HG03039 (cell line): ENCODE data around the gene SH3BP4.
"Not testable (repeated sequence)": the region's sequence is repeated elsewhere in the genome, so short reads cannot be mapped to it uniquely, and the experiment has no call there.

ENCODE experiments used
- ATAC-seq: cut with Tn5 transposase; IDR thresholded peaks from one replicate; pipeline ENCODE4 v1.9.1; 2021; ENCODE audit warnings: mild to moderate bottlenecking, moderate library complexity; ENCODE audit not compliant: unreplicated experiment

SH3BP4 gene

DNA sequence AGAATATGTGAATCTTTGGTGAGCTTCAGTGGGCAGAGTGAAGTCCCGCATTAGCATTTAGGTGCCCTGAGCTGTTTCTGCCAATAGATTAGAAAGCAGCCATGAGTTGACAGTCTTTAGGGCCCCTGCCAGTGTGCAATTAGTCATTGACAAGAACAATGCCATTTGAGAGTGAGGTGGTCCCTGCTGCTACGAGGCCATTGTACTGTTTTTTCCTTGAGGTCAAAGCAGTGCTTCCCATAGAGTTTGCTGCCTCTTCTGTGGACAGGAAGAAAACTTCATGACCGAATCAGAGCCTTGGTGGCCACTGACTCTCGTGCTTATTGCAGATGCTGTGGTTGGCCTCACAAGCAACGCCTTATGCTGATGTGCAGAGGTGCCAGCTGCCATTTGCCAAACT lies 102.7 kb downstream of the SH3BP4 start:
- no peak for ATAC-seq

DNA sequence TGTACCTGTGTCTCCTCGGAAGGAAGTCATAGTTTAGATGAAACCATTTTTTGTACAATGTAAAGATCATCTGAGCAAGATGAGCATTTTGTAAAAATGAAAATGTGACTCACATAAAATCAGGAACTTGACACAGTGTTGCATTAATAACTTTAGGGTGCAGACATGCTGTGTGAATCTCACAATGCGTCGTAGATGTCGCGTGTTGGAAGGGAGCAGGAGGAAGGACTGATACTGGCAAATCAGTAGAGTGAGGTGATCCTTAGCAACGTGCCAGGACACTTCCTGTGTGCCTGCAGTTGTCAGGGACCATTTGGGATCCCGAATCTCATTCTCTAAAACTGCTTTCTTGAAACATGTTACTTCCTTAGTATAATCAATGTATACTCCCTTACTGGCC lies 103.1 kb downstream of the SH3BP4 start:
- ATAC-seq = no peak

DNA sequence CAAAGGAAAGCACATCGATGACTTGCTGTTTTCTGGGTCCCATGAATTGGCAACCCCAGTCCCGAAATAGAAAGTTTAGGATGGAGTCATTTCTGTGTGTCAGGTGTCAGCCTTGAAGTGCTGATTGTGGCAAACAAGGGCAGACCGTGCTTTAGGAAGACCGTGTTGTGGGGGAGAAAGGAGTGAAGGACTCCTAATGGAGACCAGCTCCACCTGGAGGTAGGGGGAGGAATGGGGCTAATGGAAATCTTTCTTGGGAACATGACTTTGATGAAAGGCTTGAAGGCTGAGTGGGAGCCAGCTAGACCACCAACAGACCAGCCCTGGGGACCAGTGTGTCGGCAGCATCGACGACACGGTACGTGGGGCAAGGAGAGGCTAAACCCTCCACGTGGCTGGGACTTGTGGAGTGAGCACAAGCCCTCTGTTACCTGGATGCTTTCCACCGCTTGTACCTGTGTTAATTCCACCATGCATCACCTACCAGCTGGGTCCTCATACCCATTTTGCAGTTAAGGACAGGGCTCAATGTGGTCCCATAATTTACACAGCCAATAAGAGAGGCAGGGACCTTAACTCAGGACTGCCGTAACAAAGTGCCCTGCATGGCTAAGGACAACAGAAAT lies 104.2 kb downstream of the SH3BP4 start:
- ATAC-seq = no peak

DNA sequence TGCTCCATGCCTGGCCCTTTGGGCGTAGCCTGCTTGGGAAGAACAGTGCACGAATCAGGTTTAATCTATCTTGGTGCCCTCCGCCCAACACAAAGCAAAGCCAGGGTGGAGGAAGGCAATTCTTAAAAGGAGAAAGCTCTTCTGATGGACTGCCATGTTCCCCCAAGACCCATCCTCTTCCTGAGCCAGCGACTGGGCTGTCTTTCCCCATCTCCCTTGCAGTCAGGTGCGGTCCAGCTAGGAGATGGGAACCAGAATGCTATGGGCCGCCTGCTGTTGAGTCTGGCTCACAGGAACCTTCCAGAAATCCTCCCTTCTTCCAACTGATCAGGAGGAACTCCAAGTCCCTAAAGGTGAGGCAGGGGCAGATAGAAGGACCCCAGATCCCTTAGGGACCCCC lies 105.0 kb downstream of the SH3BP4 start:
- ATAC-seq = no peak

DNA sequence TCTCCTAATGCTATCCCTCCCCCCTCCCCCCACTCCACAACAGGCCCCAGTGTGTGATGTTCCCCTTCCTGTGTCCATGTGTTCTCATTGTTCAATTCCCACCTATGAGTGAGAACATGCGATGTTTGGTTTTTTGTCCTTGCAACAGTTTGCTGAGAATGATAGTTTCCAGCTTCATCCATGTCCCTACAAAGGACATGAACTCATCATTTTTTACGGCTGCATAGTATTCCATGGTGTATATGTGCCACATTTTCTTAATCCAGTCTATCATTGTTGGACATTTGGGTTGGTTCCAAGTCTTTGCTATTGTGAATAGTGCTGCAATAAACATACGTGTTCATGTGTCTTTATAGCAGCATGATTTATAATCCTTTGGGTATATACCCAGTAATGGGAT lies 105.8 kb downstream of the SH3BP4 start:
- not testable (repeated sequence) for ATAC-seq

DNA sequence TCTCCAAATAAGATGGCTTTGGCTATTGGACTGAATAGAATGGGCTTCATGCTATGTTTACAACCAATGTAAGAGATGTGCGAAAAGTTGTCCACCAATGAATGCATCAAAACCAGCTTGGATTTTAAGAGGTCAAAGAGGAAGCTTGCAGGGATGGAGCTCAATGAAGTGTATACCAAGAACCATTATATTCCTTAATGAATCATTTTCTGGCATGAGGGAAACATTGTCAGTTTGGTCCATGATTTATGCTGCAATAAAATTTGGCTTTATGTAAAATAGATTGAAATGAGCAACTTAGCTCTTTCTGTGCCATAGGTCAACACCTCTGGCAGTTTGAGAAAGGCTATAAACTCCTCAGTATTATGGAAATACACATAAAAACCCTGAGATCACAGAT lies 107.3 kb downstream of the SH3BP4 start:
- no peak for ATAC-seq

DNA sequence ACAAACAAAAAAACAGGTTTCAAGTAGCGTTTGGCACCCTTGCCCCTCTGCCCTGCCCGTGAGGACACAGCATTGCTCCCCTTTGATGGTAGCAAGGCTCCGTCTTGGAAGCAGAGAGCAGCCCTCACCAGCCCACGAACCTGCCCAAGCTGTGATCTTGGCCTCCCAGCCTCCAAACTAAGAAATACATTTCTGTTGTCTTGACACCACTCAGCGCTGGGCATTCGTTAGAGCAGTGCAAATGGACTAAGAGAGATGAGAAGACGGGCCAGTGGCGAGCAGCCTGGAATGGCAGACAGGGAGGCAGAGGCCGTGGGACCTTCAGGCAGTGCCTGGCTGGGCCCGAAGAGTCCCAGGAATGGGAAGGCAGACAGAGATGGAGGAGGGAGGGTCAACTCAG lies 109.8 kb downstream of the SH3BP4 start:
- no peak for ATAC-seq

DNA sequence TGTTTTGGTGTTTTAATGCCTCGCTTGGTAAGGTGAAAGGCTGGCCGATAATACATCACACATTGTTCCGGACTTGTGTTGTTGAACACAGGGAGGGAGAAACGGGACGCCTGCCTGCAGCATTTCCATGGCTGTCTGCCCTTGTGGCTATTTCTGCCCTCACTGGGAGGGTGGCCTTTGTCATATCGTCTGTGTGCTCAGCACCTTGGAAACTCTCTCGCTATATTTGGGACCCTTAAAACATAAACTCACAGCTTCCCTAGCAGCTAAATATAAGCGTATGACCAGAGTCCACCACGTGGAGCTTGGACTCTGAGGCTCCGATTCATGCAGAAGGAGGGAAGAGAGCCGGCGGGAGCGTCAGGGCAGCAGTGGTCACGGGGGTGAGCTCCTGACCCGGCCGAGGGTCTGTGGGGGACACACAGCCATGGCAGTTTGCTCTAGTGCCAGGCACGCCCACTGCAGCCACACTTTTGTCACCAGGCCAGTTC lies 111.7 kb downstream of the SH3BP4 start:
- ATAC-seq = no peak

DNA sequence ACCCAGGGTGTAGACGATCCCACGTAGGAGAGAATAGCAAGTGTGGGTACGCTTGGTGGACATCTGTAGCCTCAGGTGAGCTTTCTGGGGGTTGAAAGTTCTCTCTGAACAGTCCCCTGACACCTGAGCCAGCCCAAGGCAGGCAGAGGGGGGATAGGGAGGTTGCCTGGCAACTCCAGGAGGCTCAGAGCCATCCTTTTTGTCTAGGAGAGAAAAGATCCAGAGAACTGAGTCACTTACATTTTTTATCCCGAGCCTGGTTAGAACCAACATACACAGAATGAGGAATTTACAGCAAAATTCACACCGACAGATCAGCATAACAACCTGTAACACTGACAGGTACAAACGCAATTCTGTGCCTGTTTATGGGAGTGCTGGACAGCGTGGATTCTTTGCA lies 113.2 kb downstream of the SH3BP4 start:
- no peak for ATAC-seq

DNA sequence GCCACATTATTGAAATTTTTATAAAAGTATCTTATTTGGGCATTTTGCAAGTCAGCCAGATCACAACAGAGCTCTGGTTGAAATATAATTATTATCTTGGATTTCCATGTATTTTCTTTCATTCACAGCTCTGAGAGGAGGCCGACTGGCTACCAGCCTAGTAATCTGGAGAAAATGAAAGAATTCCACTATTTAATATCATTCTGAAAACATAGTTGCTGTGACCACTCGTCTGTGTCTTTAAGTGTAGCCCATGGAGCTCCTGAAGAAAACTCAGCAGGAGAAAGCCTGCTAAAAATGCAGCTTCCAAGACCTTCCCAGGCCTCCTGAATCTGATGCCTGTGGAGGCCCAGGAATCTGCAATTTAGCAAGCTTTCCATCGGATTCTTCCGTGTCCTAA lies 114.7 kb downstream of the SH3BP4 start:
- ATAC-seq = no peak

DNA sequence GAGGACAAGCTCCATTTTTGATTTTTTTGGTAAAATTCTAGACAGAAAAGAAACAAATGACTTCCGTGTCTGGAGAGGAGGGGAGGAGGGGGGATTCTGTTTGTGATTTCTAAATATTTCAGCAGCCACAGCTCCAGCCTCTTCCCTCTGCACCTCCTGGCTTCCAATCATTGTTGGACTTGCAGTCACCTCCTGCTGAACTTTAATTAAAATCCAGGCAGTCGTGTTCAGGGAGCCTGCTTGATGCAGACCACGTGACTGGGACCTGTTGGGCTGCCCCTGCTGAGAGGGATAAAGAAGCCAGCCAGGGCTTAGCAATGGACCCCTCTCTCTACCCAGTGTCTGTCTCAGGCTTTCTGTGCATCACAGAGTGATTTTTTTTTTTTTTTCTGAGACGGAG lies 115.1 kb downstream of the SH3BP4 start:
- ATAC-seq = no peak

DNA sequence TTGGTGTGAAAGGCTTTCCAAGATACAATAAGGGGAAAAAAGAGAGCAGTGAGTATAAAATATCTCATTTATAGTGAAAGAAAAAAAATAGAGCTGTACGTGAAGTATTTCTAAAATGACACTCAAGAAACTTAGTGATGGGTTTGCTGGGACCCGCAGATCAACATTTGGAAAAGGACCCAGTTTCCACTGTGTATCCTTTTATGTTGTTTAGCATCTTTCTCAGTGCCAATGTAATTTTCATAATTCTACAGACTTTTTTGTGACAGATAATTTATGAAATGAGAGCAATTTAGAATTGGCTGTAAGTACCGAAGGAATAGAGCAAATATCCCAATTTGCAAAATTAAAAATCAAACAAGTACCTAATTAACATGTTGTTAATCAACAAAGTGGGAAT lies 116.9 kb downstream of the SH3BP4 start:
- no peak for ATAC-seq

DNA sequence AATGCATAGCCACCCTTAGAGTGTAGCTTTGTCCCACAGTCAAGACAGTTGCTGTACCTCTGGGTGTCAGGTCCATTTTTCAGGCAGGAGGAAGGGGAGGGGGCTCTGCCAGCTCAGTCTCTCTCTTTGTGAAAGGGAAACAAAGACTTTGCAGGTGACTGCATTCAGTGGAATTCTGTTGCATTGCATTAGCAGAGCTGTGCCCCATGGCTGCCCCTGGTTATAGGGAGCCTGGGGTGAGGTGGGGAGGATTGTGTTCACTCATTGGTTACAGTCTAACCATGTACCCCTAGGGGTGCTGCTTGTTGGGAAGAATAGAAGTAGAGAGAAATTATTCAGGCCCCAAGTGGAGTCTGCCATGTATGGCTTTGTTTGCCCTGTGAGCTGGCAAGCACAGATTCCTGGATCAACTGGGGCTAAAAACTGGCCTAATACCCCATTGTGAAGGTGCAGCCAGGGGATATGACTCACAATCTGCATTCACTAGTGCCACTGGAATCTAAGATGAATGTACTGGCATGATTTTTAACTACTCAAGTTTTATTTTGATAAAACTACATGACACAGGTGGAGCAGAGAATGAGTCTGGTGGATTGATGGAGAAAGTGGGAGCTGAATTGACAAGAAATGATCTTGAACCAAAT lies 118.4 kb downstream of the SH3BP4 start:
- ATAC-seq = no peak

DNA sequence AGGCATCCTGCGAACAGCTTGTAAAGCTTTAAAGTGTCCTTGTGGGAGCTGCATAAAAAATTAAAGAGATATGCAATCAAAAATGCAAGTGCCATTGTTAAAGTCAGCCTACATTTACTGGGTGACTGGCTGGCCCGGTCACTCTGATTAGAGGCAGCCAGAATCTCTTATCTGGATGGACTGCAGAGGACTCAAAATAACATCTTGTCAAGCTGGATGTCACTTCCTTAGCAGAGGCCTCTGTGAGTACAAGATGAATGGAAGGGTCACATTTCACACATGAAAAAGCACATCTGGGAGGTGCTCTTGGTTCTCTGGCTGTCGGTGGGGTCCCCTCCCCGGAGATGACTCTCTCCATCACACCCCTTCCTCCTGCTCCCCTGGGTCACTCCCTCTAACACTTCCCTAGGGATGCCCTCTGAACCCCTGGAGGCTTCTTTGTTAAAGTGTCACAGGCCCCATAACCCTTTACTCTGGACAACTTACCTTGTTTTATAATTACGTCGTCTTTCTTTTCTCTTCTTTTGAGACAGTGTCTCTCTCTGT lies 122.1 kb downstream of the SH3BP4 start:
- ATAC-seq = no peak

DNA sequence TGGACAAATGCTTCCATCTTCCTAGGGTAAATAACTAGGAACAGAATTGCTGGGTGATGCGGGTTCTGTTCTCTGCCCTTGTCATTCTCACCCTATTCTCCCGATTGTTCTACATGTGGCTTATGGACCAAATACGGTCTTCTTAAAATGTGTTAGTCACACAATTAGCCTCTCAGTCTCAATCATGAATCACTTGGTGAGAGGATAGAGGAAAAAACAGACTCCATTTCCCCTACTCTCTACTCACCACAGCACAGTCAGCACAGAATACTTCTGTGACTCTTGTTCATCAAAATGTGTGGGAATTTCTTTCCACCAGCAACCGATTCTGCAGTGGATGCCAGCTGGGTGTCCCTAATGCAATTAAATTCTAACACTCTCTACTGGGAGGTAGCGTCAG lies 125.2 kb downstream of the SH3BP4 start:
- no peak for ATAC-seq

DNA sequence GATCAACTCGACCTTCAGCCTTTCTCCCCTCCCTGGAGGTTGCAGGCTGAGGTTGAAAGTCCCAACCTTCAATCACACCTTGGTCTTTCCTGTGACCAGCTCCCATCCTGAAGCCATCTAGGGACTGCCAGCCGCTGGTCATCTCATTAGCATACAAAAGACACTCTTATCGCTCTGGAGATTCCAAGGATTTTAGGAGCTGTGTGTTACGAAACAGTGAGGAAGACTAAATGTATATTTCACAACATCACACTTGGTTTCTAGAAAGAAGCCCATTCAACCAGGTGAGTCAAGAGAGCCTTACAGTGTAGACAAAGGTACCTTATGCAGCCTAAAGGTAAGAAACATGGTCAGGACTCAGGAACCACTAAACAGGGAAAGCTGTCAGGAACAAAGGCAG lies 126.4 kb downstream of the SH3BP4 start:
- no peak for ATAC-seq

DNA sequence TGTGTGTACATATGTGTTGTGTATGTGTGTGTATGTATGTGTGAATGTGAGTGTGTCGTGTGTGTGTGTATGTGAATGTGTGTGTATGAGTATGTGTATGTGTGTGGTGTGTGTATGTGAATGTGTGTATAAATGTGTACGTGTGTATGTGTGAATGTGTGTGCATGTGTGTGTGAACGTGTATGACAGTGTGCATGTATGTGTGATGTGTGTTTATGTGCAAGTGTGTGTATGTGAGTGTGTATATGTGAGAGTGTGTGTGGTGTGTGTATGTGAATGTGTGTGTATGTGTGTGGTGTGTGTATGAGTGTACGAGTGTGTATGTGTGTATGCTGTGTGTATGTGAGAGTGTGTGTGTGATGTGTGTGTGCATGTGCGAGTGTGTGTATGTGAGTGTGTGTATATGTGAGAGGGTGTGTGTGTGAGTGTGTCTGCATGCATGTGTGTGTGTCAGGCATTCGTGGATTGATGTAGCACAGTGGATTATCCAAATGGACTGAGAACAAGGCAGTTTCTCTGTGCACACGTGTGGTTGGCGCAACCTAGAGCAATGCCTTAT lies 127.2 kb downstream of the SH3BP4 start:
- ATAC-seq = no peak

DNA sequence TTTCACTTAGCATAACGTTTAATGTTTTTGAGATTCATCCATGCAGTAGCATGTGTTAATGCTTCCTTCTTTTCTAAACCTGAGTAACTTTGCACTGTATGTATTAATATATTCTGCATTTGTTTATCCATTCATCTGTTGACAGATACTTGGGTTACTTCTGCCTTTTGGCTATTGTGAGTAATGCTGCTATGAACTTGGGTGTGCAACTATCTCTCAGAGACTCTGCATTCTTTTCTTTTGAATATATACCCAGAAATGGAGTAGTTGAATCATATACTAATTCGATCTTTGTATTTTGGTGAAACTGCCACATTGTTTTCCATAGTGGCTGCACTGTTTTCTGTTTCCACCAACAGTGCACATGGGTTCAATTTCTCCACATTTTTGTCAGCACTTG lies 128.3 kb downstream of the SH3BP4 start:
- no peak for ATAC-seq

DNA sequence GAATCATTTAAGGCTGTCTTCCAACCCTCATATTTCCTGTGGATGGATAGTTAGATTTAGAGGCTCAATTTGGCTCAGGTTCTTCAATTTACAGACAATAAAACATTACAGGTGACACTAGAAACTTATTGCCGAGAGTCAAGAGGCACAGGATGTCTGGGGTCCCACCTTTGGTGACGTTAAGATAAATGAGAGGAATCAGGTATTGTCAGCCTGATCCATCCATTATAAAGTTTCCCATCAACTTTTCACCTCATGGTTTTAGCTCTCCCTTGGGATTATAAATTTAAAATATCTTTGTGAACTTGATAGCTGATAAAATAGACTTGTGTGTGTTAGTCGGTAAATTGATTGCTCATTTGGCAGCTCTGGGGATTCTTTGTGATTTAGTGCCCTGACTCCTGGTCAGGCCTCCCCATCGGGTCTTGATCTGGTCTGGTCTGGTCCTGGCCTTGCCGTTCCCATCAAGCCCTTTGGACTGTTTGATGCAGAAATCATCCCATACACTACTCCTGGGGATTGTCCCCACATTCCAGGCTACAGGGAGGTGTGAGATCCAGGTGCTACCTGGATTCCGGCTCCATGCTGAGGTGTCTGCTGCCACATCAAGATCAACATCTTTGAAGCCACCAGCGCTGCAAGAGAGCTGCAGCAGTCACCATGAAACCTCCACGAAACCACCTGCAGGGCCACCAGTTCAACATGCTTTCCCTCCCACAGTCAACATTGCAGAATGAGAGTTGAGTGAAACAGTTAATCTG lies 130.9 kb downstream of the SH3BP4 start:
- ATAC-seq = no peak

DNA sequence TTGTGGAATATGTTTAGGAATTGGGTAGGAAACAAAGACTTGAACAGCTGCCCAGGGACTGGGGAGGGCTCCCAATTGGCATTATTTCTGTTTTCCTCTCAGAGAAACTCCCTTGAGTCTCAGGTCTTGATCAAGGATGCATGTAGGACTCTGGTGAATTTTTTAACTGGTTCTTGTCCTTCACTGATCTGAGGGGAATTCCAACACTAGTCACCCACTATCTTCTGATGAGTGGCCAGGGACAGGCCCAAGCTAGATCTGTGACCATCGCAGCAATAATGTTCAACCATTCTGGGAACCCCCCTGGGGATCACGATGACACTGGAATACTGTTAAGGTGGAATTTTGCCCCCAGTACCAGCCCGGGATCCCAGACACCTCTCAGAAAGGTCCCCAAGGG lies 132.0 kb downstream of the SH3BP4 start:
- no peak for ATAC-seq

DNA sequence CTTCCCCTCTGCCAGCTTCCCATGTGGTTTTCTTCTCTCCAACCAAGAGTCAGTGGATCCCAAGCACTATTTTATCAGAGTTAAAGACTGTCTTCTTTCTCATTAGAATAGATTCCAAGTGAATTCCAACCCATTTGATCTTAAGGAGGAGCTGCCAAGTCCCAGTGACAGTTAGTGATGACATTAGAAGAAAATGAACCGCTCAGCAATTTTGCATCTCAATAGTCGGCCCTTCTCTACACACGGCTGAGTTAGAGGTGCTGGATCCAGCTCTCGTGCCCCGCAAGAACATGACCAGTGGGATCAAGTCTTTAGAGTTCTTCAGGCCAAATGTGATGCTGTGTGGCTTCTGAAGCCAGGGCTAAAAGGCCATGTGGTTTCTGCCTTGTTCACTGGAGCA lies 132.6 kb downstream of the SH3BP4 start:
- ATAC-seq = no peak

DNA sequence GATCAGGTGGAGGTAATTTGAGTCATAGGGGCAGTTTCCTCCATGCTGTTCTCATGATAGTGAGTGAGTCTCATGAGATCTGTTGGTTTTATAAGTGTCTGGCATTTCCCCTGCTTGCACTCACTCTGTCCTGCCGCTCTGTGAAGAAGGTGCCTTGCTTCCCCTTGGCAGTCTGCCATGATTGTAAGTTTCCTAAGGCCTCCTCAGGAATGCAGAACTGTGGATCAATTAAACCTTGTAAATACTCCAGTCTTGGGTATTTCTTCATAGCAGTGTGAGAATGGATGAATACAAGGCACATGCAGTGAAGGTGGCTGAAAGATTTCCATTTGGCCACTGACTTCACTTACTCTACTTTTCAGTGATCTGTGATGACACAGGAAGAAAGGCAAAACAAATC lies 133.7 kb downstream of the SH3BP4 start:
- no peak for ATAC-seq
